ENCODE measurements around the gene MAEA.

Gene MAEA

DNA sequence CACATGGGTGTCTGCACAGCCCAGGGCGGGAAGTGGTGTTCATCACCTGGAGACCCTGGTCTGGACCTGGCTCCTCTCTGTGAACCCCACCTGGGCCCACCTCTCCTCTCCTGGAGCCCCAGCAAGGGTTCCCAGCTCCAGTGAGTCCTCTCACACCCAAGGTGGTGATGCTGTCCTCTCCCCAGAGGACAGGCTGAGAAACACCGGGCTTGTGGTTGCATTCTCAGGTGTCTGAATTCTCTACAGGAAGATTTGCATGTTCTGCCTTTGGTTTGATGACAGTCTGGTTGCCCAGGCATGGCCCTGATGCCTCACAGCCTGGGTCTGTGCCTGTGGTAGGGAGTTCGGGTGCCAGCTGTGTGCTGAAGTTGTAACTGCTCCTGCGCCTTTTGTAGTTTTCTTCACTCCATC, 3.8 kb downstream of the MAEA start:
- Histone ChIP-seq H3K4me1 (ENCODE audit: control insufficient read depth, insufficient read depth, low read depth, low read length) (peaks cover 46% of the 10 kb centered on the region), H3K27ac (ENCODE audit: low read length, poor library complexity, severe bottlenecking) (no peak overlapping the region)
- WGBS, result 94% methylated on average over 4 of the region's 4 CpGs

DNA sequence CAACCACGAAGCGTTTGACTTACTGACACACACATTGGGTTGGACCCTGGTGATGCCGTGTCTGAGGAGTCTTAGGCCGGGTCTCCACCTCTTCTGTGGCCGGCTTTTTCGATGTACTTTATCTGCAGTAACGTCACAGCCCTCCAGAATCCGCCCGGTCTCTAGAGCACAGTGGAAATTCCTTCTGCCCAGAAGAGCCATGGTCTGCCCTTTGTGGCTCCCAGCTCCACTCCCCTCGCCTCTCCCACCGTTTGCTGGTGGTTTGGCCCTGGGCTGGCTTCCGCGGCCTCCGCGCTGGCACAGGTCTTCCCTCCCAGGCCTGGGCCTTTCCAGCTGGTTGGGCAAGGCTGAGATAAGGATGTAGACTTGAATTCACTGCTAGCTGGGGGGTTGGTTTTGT, 4.3 kb downstream of the MAEA start:
- Histone ChIP-seq H3K4ac (ENCODE audit: low read depth in 1 of 2, low read length in 2 of 2) (no peak overlapping the region), H3K18ac (ENCODE audit: low read depth in 1 of 2, low read length in 2 of 2) (no peak overlapping the region), H2BK5ac (ENCODE audit: low read depth, low read length, poor library complexity, severe bottlenecking) (no peak overlapping the region), H2BK120ac (ENCODE audit: low read depth, low read length) (no peak overlapping the region), H3K79me1 (replicated peaks; ENCODE audit: low read length, poor library complexity, severe bottlenecking) (no peaks in the 10 kb centered on the region), H3K36me3 (ENCODE audit: control insufficient read depth in 1 of 2, insufficient read depth in 2 of 2, low read depth in 1 of 2, low read length in 2 of 2) (peaks cover 23 to 49% of the 10 kb centered on the region in 2 experiments), H3K14ac (ENCODE audit: low read length in 2 of 2) (no peak overlapping the region), H3K4me2 (ENCODE audit: low read length, poor library complexity, severe bottlenecking) (no peak overlapping the region), H2AK5ac (ENCODE audit: low read length, severe bottlenecking) (no peak overlapping the region), H3K27ac (ENCODE audit: low read length, poor library complexity, severe bottlenecking) (no peak overlapping the region), H4K8ac (ENCODE audit: low read length) (no peak overlapping the region), H4K91ac (ENCODE audit: low read length) (no peak overlapping the region), H3K4me3 (ENCODE audit: insufficient read depth in 1 of 2, low read depth in 1 of 2, low read length in 2 of 2) (peak overlapping the region in 1 of 2 experiments; percentile 37), H2BK12ac (ENCODE audit: low read length in 2 of 2) (peak overlapping the region in 1 of 2 experiments; percentile 21), H3K27me3 (ENCODE audit: control insufficient read depth in 1 of 2, insufficient read depth in 1 of 2, low read length in 2 of 2) (no peaks in the 10 kb centered on the region), H3K23ac (ENCODE audit: low read length in 2 of 2) (no peak overlapping the region), H2AFZ (ENCODE audit: low read depth, low read length) (no peak overlapping the region), H3K9me3 (ENCODE audit: control insufficient read depth, low read length) (no peaks in the 10 kb centered on the region), H3K4me1 (ENCODE audit: control insufficient read depth, insufficient read depth, low read depth, low read length) (peaks cover 44% of the 10 kb centered on the region), H3K9ac (ENCODE audit: low read length) (peak overlapping the region; percentile 51), H2BK15ac (ENCODE audit: low read depth, poor library complexity, severe bottlenecking) (no peak overlapping the region)
- DNase-seq, result no peak
- 94% methylated on average over 15 of the region's 15 CpGs for WGBS

More for the DNA sequence above, 3.8 kb downstream of the MAEA start:
- Histone ChIP-seq H4K8ac (ENCODE audit: low read length) (no peak overlapping the region), H2BK120ac (ENCODE audit: low read depth, low read length) (no peak overlapping the region), H2BK15ac (ENCODE audit: low read depth, poor library complexity, severe bottlenecking) (no peak overlapping the region), H3K9me3 (ENCODE audit: control insufficient read depth, low read length) (no peaks in the 10 kb centered on the region), H3K9ac (ENCODE audit: low read length) (peak overlapping the region; percentile 51), H3K14ac (ENCODE audit: low read length in 2 of 2) (no peak overlapping the region), H3K4me3 (ENCODE audit: insufficient read depth in 1 of 2, low read depth in 1 of 2, low read length in 2 of 2) (no peak overlapping the region), H3K27me3 (ENCODE audit: control insufficient read depth in 1 of 2, insufficient read depth in 1 of 2, low read length in 2 of 2) (no peaks in the 10 kb centered on the region), H3K79me1 (replicated peaks; ENCODE audit: low read length, poor library complexity, severe bottlenecking) (peaks cover under 1% of the 10 kb centered on the region), H3K4ac (ENCODE audit: low read depth in 1 of 2, low read length in 2 of 2) (no peak overlapping the region), H3K23ac (ENCODE audit: low read length in 2 of 2) (no peak overlapping the region), H3K36me3 (ENCODE audit: control insufficient read depth in 1 of 2, insufficient read depth in 2 of 2, low read depth in 1 of 2, low read length in 2 of 2) (peaks cover 21 to 45% of the 10 kb centered on the region in 2 experiments), H2AFZ (ENCODE audit: low read depth, low read length) (no peak overlapping the region), H2AK5ac (ENCODE audit: low read length, severe bottlenecking) (no peak overlapping the region), H4K91ac (ENCODE audit: low read length) (no peak overlapping the region), H3K18ac (ENCODE audit: low read depth in 1 of 2, low read length in 2 of 2) (no peak overlapping the region), H3K4me2 (ENCODE audit: low read length, poor library complexity, severe bottlenecking) (no peak overlapping the region), H2BK5ac (ENCODE audit: low read depth, low read length, poor library complexity, severe bottlenecking) (no peak overlapping the region), H2BK12ac (ENCODE audit: low read length in 2 of 2) (no peak overlapping the region)
- no peak for DNase-seq

DNA sequence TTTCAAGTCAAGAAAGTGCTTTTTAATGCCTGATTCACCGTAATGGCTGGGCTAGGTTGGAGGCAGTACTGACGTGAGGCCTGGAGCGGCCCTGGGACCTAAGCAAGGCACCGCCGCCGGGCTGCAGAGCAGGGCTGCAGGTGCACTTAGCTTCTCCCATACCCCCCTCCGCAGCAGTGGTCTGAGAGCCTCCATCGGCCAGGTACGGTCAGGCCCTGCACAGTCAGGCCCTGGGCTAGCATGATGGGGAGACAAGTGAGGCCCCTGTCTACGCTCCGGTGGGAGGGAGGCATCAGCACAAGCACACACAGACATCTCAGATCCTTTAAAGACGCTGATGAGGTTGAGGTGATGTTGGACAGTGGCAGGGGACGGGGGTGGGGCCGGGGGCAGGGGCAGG, 4.7 kb downstream of the MAEA start:
- peaks cover 27 to 53% of the 10 kb centered on the region in 2 experiments for H3K36me3 ChIP-seq (ENCODE audit: control insufficient read depth in 1 of 2, insufficient read depth in 2 of 2, low read depth in 1 of 2, low read length in 2 of 2)
- no peak overlapping the region for H4K8ac ChIP-seq (ENCODE audit: low read length)
- H2BK15ac ChIP-seq (ENCODE audit: low read depth, poor library complexity, severe bottlenecking), result no peak overlapping the region
- peak overlapping the region; percentile 19 for H3K27ac ChIP-seq (ENCODE audit: low read length, poor library complexity, severe bottlenecking)
- H3K79me1 ChIP-seq (replicated peaks; ENCODE audit: low read length, poor library complexity, severe bottlenecking), result peaks cover 3% of the 10 kb centered on the region
- H2BK12ac ChIP-seq (ENCODE audit: low read length in 2 of 2), result no peak overlapping the region
- H3K9ac ChIP-seq (ENCODE audit: low read length), result peak overlapping the region; percentile 51
- peaks cover 46% of the 10 kb centered on the region for H3K4me1 ChIP-seq (ENCODE audit: control insufficient read depth, insufficient read depth, low read depth, low read length)
- 81% methylated on average over 11 of the region's 14 CpGs for WGBS
- no peaks in the 10 kb centered on the region for H3K9me3 ChIP-seq (ENCODE audit: control insufficient read depth, low read length)
- no peak overlapping the region for H3K18ac ChIP-seq (ENCODE audit: low read depth in 1 of 2, low read length in 2 of 2)
- no peak for DNase-seq
- no peak overlapping the region for H3K14ac ChIP-seq (ENCODE audit: low read length in 2 of 2)
- no peak overlapping the region for H2AFZ ChIP-seq (ENCODE audit: low read depth, low read length)
- H3K23ac ChIP-seq (ENCODE audit: low read length in 2 of 2), result no peak overlapping the region
- H3K4me3 ChIP-seq (ENCODE audit: insufficient read depth in 1 of 2, low read depth in 1 of 2, low read length in 2 of 2), result peak overlapping the region in 1 of 2 experiments; percentile 37
- H2BK5ac ChIP-seq (ENCODE audit: low read depth, low read length, poor library complexity, severe bottlenecking), result no peak overlapping the region
- no peak overlapping the region for H3K4ac ChIP-seq (ENCODE audit: low read depth in 1 of 2, low read length in 2 of 2)
- no peak overlapping the region for H2BK120ac ChIP-seq (ENCODE audit: low read depth, low read length)
- no peaks in the 10 kb centered on the region for H3K27me3 ChIP-seq (ENCODE audit: control insufficient read depth in 1 of 2, insufficient read depth in 1 of 2, low read length in 2 of 2)
- H4K91ac ChIP-seq (ENCODE audit: low read length), result no peak overlapping the region
- no peak overlapping the region for H2AK5ac ChIP-seq (ENCODE audit: low read length, severe bottlenecking)
- no peak overlapping the region for H3K4me2 ChIP-seq (ENCODE audit: low read length, poor library complexity, severe bottlenecking)

DNA sequence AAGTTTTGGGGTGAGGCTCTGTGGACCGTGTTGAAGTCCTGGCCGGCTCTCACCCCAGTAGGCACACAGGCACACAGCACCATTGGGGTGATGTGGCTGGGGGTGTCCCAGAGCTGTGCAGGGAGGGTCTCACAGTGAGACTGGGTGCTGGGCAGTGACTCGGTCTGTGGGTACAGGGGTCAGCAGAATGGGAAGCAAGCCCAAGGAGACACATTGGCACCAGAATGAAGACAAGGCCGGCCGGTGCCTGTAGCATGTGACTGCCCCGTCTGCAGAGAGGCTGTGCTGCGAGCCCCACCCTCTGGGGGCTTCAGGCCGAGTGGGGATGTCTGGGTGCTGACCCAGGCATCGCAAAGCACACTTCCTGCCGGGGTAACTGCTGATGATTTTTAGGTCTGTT, 5.2 kb downstream of the MAEA start:
- Histone ChIP-seq H2BK12ac (ENCODE audit: low read length in 2 of 2) (no peak overlapping the region), H3K27ac (ENCODE audit: low read length, poor library complexity, severe bottlenecking) (peak overlapping the region; percentile 3), H3K9ac (ENCODE audit: low read length) (peak overlapping the region; percentile 22), H3K18ac (ENCODE audit: low read depth in 1 of 2, low read length in 2 of 2) (no peak overlapping the region), H3K79me1 (replicated peaks; ENCODE audit: low read length, poor library complexity, severe bottlenecking) (peaks cover 3% of the 10 kb centered on the region), H3K4me3 (ENCODE audit: insufficient read depth in 1 of 2, low read depth in 1 of 2, low read length in 2 of 2) (no peak overlapping the region), H4K8ac (ENCODE audit: low read length) (no peak overlapping the region), H4K91ac (ENCODE audit: low read length) (no peak overlapping the region), H3K4ac (ENCODE audit: low read depth in 1 of 2, low read length in 2 of 2) (no peak overlapping the region), H3K23ac (ENCODE audit: low read length in 2 of 2) (no peak overlapping the region), H2BK5ac (ENCODE audit: low read depth, low read length, poor library complexity, severe bottlenecking) (no peak overlapping the region), H2BK120ac (ENCODE audit: low read depth, low read length) (no peak overlapping the region), H3K4me2 (ENCODE audit: low read length, poor library complexity, severe bottlenecking) (no peak overlapping the region), H2AK5ac (ENCODE audit: low read length, severe bottlenecking) (no peak overlapping the region), H3K14ac (ENCODE audit: low read length in 2 of 2) (no peak overlapping the region), H3K4me1 (ENCODE audit: control insufficient read depth, insufficient read depth, low read depth, low read length) (peaks cover 46% of the 10 kb centered on the region), H3K27me3 (ENCODE audit: control insufficient read depth in 1 of 2, insufficient read depth in 1 of 2, low read length in 2 of 2) (no peaks in the 10 kb centered on the region), H2AFZ (ENCODE audit: low read depth, low read length) (no peak overlapping the region), H3K36me3 (ENCODE audit: control insufficient read depth in 1 of 2, insufficient read depth in 2 of 2, low read depth in 1 of 2, low read length in 2 of 2) (peaks cover 31 to 56% of the 10 kb centered on the region in 2 experiments), H2BK15ac (ENCODE audit: low read depth, poor library complexity, severe bottlenecking) (no peak overlapping the region), H3K9me3 (ENCODE audit: control insufficient read depth, low read length) (no peaks in the 10 kb centered on the region)
- 81% methylated on average over 10 of the region's 10 CpGs for WGBS
- no peak for DNase-seq

All from mesenchymal stem cell (in vitro differentiated cells and primary cell).